ENCODE data around the gene NBEAL2. TPM values are rescaled to one million over a fixed set of nuclear protein-coding genes. Genes with fewer than 3 reads are reported as not detected.

NBEAL2 gene
- total and polyA plus RNA-seq, 2 of the 8 experiments (the other 6 are each of a cell fraction or from before 2014, with no cell fraction given) = 27.3 to 46.9 TPM

GRCh38 chr3:46985588-46985987, 6.1 kb downstream of the NBEAL2 start (continued):
- no peak for TF ChIP-seq RAD21 (IDR thresholded peaks at IDR 0.05 in 1 of 2, conservative IDR thresholded peaks at IDR 0.05 in 1 of 2; ENCODE audit: low read depth in 2 of 2, low read length in 2 of 2)
- no peak for TF ChIP-seq JUN (IDR thresholded peaks at IDR 0.05; ENCODE audit: low read depth, low read length)
- TF ChIP-seq POLR2A (IDR thresholded peaks at IDR 0.05; ENCODE audit: control extremely low read depth in 1 of 2, low read depth in 2 of 2, low read length in 2 of 2) = no peak
- no peak for TF ChIP-seq TBP (IDR thresholded peaks at IDR 0.05; ENCODE audit: low read depth, low read length)
